GM12874 (cell line): ENCODE results near the gene ADAMTS2.

ENCODE experiments used
- CTCF ChIP-seq: IDR thresholded peaks from 2 replicates; pipeline ENCODE4 v1.5.1; 2011; ENCODE audit warnings: low read depth, mild to moderate bottlenecking, control low read depth, low read length, moderate library complexity; ENCODE audit not compliant: insufficient read depth

ADAMTS2 gene

GRCh38 chr5:179163236-179164155 lies 181.8 kb downstream of the ADAMTS2 start:
- TF ChIP-seq CTCF: no peak

GRCh38 chr5:179162351-179163235 lies 182.7 kb downstream of the ADAMTS2 start:
- no peak for TF ChIP-seq CTCF

- no peak for TF ChIP-seq CTCF
Observed at GRCh38 chr5:179161901-179162300, 183.4 kb downstream of the ADAMTS2 start.

- TF ChIP-seq CTCF: no peak
Observed at GRCh38 chr5:179160584-179160983, 184.7 kb downstream of the ADAMTS2 start.

GRCh38 chr5:179158556-179158955 lies 186.7 kb downstream of the ADAMTS2 start:
- TF ChIP-seq CTCF: no peak

GRCh38 chr5:179154991-179155955 lies 190.0 kb downstream of the ADAMTS2 start:
- no peak for TF ChIP-seq CTCF
